Stomach (tissue), 4 donors: Measurements from ENCODE around the gene CCDC93.

ENCODE experiments used
- CTCF ChIP-seq, 7 experiments: fragments of 450-650 bp in 4 of 7; fragments of 200-600 bp in 3 of 7; sonication (generic) in 3 of 7; IDR thresholded peaks; one replicate each; pipeline ENCODE4 v1.5.1; 2016 to 2019; ENCODE audit warnings: antibody characterized with exemption in 7 of 7, control low read depth in 2 of 7, mild to moderate bottlenecking in 1 of 7
- POLR2A ChIP-seq, 4 donors: fragments of 450-650 bp; IDR thresholded peaks; one replicate each; pipeline ENCODE4 v1.6.1; 2016; ENCODE audit warnings: antibody characterized with exemption in 4 of 4, control low read depth in 2 of 4, mild to moderate bottlenecking in 1 of 4, moderate library complexity in 1 of 4
- POLR2AphosphoS5 ChIP-seq, 3 donors: sonication (generic); formaldehyde crosslinking; IDR thresholded peaks; one replicate each; pipeline ENCODE4 v1.6.1; 2016; ENCODE audit warnings: antibody characterized with exemption in 3 of 3

GRCh38 chr2:117956036-117956796 is 57.7 kb downstream of the CCDC93 start:
- TF ChIP-seq CTCF (IDR thresholded peaks at IDR 0.05), result no peak
- TF ChIP-seq POLR2AphosphoS5 (IDR thresholded peaks at IDR 0.05), result no peak
- TF ChIP-seq POLR2A (IDR thresholded peaks at IDR 0.05), result no peak
